ENCODE measurements around the gene EXOSC9.

DNA sequence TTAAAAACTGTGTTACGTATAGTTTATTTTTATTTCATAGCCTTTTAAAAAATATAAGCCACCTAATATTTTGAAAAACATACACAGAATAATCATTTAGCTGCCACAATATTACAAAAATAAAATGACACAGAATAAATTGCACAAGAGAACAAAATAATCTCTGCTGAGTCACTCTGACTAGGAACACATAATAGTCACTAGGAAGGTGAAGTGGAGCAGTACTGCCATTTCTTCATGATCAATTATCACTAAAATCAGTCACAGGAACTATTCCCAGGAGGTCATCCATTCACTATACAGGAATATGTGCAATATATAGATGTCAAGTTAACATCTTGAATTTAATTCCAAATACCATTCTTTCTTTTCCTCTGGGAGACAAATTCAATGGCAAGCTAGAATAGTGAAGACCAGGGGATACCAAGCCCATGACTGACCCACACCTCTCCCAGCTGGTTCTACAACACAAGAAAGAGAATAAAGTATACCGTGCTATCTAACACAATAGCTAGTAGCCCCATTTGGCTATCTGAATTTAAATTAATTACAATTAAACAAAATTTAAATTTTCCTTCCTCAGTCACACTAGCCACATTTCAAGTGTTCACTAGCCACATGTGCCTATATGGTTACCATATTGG lies 42.1 kb upstream of the EXOSC9 start:
- TF ChIP-seq, protein P1, sequence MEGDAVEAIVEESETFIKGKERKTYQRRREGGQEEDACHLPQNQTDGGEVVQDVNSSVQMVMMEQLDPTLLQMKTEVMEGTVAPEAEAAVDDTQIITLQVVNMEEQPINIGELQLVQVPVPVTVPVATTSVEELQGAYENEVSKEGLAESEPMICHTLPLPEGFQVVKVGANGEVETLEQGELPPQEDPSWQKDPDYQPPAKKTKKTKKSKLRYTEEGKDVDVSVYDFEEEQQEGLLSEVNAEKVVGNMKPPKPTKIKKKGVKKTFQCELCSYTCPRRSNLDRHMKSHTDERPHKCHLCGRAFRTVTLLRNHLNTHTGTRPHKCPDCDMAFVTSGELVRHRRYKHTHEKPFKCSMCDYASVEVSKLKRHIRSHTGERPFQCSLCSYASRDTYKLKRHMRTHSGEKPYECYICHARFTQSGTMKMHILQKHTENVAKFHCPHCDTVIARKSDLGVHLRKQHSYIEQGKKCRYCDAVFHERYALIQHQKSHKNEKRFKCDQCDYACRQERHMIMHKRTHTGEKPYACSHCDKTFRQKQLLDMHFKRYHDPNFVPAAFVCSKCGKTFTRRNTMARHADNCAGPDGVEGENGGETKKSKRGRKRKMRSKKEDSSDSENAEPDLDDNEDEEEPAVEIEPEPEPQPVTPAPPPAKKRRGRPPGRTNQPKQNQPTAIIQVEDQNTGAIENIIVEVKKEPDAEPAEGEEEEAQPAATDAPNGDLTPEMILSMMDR (IDR thresholded peaks at IDR 0.05), result no peak
- TF ChIP-seq, protein P2, sequence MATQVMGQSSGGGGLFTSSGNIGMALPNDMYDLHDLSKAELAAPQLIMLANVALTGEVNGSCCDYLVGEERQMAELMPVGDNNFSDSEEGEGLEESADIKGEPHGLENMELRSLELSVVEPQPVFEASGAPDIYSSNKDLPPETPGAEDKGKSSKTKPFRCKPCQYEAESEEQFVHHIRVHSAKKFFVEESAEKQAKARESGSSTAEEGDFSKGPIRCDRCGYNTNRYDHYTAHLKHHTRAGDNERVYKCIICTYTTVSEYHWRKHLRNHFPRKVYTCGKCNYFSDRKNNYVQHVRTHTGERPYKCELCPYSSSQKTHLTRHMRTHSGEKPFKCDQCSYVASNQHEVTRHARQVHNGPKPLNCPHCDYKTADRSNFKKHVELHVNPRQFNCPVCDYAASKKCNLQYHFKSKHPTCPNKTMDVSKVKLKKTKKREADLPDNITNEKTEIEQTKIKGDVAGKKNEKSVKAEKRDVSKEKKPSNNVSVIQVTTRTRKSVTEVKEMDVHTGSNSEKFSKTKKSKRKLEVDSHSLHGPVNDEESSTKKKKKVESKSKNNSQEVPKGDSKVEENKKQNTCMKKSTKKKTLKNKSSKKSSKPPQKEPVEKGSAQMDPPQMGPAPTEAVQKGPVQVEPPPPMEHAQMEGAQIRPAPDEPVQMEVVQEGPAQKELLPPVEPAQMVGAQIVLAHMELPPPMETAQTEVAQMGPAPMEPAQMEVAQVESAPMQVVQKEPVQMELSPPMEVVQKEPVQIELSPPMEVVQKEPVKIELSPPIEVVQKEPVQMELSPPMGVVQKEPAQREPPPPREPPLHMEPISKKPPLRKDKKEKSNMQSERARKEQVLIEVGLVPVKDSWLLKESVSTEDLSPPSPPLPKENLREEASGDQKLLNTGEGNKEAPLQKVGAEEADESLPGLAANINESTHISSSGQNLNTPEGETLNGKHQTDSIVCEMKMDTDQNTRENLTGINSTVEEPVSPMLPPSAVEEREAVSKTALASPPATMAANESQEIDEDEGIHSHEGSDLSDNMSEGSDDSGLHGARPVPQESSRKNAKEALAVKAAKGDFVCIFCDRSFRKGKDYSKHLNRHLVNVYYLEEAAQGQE (IDR thresholded peaks at IDR 0.05; ENCODE audit: low read depth, low read length), result no peak
- TF ChIP-seq SIN3A (IDR thresholded peaks at IDR 0.05; ENCODE audit: borderline replicate concordance, low read depth, low read length) (no peak), RAD21 (IDR thresholded peaks at IDR 0.05; ENCODE audit: low read length) (no peak), RFX5 (IDR thresholded peaks at IDR 0.05; ENCODE audit: low read length) (no peak), POLR2AphosphoS5 (IDR thresholded peaks at IDR 0.05; ENCODE audit: low read depth, low read length) (no peak), TAF1 (IDR thresholded peaks at IDR 0.05; ENCODE audit: borderline replicate concordance, low read depth, low read length) (no peak), FOXJ3 (CRISPR knock-in tag; IDR thresholded peaks at IDR 0.05) (no peak), EP300 (IDR thresholded peaks at IDR 0.05; ENCODE audit: borderline replicate concordance in 1 of 2, low read depth in 1 of 2, low read length in 1 of 2) (no peak), NRF1 (IDR thresholded peaks at IDR 0.05; ENCODE audit: low read depth, low read length) (no peak)
- TF ChIP-seq, protein P3, sequence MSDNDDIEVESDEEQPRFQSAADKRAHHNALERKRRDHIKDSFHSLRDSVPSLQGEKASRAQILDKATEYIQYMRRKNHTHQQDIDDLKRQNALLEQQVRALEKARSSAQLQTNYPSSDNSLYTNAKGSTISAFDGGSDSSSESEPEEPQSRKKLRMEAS (IDR thresholded peaks at IDR 0.05; ENCODE audit: low read depth), result no peak
- TF ChIP-seq, protein P4, sequence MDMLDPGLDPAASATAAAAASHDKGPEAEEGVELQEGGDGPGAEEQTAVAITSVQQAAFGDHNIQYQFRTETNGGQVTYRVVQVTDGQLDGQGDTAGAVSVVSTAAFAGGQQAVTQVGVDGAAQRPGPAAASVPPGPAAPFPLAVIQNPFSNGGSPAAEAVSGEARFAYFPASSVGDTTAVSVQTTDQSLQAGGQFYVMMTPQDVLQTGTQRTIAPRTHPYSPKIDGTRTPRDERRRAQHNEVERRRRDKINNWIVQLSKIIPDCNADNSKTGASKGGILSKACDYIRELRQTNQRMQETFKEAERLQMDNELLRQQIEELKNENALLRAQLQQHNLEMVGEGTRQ (IDR thresholded peaks at IDR 0.05; ENCODE audit: borderline replicate concordance, low read depth, low read length), result no peak
- TF ChIP-seq, protein P5, sequence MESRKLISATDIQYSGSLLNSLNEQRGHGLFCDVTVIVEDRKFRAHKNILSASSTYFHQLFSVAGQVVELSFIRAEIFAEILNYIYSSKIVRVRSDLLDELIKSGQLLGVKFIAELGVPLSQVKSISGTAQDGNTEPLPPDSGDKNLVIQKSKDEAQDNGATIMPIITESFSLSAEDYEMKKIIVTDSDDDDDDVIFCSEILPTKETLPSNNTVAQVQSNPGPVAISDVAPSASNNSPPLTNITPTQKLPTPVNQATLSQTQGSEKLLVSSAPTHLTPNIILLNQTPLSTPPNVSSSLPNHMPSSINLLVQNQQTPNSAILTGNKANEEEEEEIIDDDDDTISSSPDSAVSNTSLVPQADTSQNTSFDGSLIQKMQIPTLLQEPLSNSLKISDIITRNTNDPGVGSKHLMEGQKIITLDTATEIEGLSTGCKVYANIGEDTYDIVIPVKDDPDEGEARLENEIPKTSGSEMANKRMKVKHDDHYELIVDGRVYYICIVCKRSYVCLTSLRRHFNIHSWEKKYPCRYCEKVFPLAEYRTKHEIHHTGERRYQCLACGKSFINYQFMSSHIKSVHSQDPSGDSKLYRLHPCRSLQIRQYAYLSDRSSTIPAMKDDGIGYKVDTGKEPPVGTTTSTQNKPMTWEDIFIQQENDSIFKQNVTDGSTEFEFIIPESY (IDR thresholded peaks at IDR 0.05; ENCODE audit: borderline replicate concordance, low read depth), result no peak
